Esophagus squamous epithelium (tissue), 4 donors: Measurements from ENCODE around the gene COA6.

Source experiments
- POLR2A ChIP-seq, 4 donors: fragments of 450-650 bp; IDR thresholded peaks; one replicate each; pipeline ENCODE4 v1.6.1; 2017; ENCODE audit warnings: antibody characterized with exemption in 4 of 4, mild to moderate bottlenecking in 4 of 4, moderate library complexity in 3 of 4
- TF ChIP-seq, protein P1 (sequence below), 6 experiments: fragments of 450-650 bp in 4 of 6; fragments of 200-600 bp in 2 of 6; sonication (generic) in 2 of 6; IDR thresholded peaks; one replicate each; pipeline ENCODE4 v1.5.1; 2016 to 2019; ENCODE audit warnings: antibody characterized with exemption in 6 of 6, mild to moderate bottlenecking in 4 of 6, moderate library complexity in 4 of 6

DNA sequence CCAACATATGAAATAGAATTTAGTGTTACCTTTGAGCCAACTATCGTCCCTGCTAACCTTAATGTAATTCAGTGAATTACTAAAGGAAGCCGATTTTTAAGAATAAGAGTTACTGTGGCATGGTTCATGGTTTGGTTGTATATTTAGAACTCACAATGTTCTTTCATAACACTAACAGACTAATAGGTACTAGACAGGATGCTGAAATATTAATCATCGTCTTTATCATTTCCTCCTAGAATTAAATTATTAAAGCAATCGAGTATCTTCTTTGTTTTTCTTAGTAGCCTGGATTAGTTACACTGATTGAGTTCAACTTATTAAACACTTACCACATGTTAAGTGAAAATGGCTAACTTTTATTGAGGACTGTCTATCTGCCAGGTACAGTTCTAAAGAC, 58.0 kb downstream of the COA6 start:
- TF ChIP-seq, protein P1, sequence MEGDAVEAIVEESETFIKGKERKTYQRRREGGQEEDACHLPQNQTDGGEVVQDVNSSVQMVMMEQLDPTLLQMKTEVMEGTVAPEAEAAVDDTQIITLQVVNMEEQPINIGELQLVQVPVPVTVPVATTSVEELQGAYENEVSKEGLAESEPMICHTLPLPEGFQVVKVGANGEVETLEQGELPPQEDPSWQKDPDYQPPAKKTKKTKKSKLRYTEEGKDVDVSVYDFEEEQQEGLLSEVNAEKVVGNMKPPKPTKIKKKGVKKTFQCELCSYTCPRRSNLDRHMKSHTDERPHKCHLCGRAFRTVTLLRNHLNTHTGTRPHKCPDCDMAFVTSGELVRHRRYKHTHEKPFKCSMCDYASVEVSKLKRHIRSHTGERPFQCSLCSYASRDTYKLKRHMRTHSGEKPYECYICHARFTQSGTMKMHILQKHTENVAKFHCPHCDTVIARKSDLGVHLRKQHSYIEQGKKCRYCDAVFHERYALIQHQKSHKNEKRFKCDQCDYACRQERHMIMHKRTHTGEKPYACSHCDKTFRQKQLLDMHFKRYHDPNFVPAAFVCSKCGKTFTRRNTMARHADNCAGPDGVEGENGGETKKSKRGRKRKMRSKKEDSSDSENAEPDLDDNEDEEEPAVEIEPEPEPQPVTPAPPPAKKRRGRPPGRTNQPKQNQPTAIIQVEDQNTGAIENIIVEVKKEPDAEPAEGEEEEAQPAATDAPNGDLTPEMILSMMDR (IDR thresholded peaks at IDR 0.05) = no peak
- no peak for TF ChIP-seq POLR2A (IDR thresholded peaks at IDR 0.05)
